Measurements from ENCODE around the gene STARD3.

STARD3 gene

DNA sequence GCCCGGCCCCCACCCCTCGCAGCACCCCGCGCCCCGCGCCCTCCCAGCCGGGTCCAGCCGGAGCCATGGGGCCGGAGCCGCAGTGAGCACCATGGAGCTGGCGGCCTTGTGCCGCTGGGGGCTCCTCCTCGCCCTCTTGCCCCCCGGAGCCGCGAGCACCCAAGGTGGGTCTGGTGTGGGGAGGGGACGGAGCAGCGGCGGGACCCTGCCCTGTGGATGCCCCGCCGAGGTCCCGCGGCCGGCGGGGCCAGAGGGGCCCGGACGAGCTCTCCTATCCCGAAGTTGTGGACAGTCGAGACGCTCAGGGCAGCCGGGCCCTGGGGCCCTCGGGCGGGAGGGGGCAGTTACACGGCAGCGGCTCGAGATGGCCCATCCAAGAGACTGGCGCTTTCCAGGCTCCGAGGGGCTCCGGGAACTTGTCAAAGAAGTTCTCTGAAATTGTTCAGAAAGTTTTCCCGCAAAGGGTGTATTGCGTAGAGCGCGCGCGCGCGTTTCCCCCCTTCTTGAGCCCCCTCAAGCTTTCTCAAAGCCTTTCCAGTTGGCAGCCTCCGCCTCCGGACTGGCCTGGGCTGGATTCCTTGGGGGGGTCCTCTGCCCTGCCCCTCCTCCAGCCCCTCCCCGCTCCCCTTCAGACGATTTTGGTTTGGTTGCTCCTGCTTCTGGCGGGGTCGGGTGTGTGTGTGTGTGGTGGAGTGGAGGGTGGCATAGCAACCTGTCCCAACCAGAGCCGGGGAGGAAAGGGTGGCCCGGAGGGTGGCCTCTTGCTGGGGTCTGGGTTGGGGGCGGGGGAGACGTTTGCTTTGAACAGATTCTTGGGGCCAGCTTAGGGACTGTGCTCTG lies 63.4 kb downstream of the STARD3 start:
- no peak for DNase-seq (ENCODE audit: low read depth)
- no peak overlapping the region for H3K4me3 ChIP-seq (ENCODE audit: low read depth, low read length)
- TF ChIP-seq, protein P1, sequence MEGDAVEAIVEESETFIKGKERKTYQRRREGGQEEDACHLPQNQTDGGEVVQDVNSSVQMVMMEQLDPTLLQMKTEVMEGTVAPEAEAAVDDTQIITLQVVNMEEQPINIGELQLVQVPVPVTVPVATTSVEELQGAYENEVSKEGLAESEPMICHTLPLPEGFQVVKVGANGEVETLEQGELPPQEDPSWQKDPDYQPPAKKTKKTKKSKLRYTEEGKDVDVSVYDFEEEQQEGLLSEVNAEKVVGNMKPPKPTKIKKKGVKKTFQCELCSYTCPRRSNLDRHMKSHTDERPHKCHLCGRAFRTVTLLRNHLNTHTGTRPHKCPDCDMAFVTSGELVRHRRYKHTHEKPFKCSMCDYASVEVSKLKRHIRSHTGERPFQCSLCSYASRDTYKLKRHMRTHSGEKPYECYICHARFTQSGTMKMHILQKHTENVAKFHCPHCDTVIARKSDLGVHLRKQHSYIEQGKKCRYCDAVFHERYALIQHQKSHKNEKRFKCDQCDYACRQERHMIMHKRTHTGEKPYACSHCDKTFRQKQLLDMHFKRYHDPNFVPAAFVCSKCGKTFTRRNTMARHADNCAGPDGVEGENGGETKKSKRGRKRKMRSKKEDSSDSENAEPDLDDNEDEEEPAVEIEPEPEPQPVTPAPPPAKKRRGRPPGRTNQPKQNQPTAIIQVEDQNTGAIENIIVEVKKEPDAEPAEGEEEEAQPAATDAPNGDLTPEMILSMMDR (IDR thresholded peaks at IDR 0.05; ENCODE audit: insufficient read depth, low read depth, low read length, missing control alignments) = no peak

DNA sequence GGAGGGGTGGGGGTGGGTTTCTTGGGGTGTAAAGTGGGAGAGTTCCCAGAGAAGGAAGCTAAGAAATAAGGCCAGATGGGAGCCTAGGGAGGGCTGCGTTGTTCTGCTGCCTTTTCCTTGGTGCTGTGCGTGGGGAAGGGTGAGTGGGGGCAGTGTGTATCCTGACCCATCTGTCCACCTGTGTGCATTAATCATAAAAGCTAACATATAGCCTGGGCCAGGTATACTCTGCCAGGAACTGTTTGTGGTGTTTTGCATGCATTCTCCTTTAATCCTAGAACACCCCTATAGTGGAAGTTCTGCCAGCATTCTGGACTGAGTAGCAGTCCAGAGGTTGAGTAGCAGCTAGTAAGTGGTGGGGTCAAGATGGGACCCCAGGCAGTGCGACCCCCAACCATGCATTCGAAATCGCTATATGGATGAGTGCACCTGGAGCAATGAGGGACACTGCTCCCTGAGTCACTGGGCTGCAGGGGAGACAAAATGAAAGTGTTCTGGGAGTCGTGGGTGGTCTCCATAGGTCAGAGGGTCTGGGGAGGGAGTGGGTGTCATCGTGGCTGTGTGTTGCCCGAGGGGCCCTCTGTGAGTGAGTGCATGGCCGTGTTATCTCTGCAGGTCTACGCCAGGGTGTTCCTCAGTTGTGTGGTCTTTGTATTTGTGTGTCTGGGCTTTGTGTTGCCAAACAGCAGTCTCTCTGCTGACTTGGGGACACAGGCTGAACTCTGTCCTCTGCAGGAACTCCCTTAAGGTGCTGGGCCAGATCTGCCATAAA lies 64.3 kb downstream of the STARD3 start:
- no peak for DNase-seq (ENCODE audit: low read depth)
- no peak overlapping the region for H3K4me3 ChIP-seq (ENCODE audit: low read depth, low read length)
- TF ChIP-seq, protein P1 (IDR thresholded peaks at IDR 0.05; ENCODE audit: insufficient read depth, low read depth, low read length, missing control alignments) = no peak

DNA sequence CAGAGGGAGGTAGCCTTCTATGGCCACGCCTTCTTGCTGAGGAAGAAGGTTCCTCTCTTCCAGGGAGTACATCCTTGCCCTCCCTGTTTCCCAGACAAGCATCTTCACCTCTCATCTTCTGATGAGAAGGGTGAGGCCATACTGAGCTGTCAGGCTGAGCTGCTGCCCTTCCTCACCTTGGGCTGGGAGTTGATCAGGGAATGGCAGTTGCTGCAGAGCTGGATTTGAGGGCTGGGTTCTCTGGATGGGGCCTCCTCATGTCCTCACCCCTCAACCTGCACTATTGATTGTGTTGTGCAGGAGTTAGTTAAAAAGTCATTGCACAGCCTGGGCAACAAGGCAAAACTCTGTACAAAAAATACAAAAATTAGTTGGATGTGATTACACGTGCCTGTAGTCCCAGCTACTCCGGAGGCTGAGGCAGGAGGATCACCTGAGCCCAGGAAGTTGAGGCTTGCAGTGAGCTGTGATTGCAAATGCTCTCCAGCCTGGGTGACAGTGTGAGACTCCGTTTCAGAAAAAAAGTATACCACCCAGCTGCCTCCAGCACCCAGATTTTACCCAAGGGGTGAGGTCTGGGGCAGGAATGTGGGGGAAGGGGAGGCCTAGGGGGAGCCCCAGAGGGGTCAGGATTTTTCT lies 65.0 kb downstream of the STARD3 start:
- no peak overlapping the region for H3K4me3 ChIP-seq (ENCODE audit: low read depth, low read length)
- no peak for DNase-seq (ENCODE audit: low read depth)
- TF ChIP-seq, protein P1 (IDR thresholded peaks at IDR 0.05; ENCODE audit: insufficient read depth, low read depth, low read length, missing control alignments) = no peak

DNA sequence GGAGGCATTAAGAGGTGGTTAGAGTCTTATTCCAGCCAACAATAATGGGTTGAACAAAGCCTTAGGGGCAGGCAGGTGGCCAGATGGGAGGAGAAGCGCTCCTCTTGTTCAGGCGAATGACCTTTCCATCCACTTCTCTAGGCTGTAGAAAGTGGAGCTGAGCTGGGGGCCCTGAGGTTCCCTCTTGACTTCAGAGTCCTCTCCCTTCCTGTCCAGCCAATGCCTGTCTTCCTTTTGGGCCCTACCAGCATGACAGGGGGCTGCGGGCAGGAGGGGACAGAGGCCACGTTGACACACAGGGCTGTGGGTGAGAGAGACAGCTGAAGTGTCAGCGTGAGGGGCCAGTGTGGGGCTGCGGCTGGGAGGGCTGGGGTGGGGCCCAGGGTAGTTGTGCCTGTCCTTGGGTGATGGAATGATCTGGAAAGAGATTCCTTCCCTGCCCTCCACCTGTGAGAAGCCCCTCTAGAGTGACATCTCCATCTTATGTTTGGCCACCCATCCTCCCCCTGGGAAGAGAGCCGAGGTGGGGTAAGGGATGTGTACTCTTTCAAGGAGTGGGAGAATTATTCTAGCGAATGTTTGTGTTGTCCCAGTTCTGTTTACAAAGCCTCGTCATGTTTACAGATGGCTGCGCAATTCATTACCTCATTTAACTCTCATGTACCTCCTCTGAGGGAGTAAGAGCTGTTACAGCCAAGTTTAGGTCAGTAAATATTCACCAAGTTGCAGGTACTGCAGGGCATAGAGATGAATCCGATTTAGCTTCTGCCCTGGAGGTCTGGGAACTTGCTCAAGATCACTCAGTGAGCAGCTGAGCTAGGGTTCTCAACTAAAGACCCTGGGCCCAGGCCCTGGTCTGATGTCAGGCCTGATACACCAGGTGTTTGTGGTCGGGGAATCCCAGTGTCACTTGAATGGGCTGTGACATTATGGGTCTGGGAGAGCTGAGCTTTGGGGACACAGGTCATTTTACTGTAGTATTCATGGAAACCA lies 66.3 kb downstream of the STARD3 start:
- peak; percentile 62 for DNase-seq (ENCODE audit: low read depth)
- TF ChIP-seq, protein P1 (IDR thresholded peaks at IDR 0.05; ENCODE audit: insufficient read depth, low read depth, low read length, missing control alignments) = no peak
- H3K4me3 ChIP-seq (ENCODE audit: low read depth, low read length) = no peak overlapping the region

DNA sequence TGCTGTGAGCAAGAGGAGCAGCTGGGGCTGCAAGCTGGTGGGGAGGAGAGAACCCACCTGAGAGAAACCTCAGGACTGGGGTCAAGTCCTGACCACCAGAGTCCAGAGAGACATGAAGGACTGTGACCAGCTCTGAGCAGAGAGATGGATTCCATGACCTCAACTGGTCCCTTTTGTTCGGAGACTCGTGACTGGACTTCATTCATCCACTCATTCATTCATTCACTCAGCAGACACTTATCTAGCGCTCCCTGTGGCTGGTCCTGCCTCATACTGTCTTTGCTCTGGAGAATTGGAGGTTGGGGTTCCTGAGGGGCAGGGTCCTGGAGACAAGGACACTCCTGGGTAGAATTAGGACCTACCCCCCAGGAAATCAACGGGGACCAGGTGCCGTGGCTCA lies 67.0 kb downstream of the STARD3 start:
- DNase-seq (ENCODE audit: low read depth) = no peak
- H3K4me3 ChIP-seq (ENCODE audit: low read depth, low read length) = no peak overlapping the region
- TF ChIP-seq, protein P1 (IDR thresholded peaks at IDR 0.05; ENCODE audit: insufficient read depth, low read depth, low read length, missing control alignments) = no peak
